ENCODE results near the gene YPEL1. TPM values are rescaled to one million over a fixed set of nuclear protein-coding genes. Genes with fewer than 3 reads are reported as not detected.

The YPEL1 gene
- total and polyA plus RNA-seq, 2 of the 8 experiments (the other 6 are each of a cell fraction or from before 2014, with no cell fraction given), result 6.0 to 6.7 TPM

GRCh38 chr22:21730535-21731308 lies 4.9 kb downstream of the YPEL1 start:
- no peaks in the 10 kb centered on the region for H3K9me3 ChIP-seq (ENCODE audit: insufficient read depth in 2 of 2, low read depth in 1 of 2, low read length in 1 of 2)
- no peak overlapping the region for H4K8ac ChIP-seq (ENCODE audit: extremely low read depth, insufficient read depth, low read length)
- H4K91ac ChIP-seq (replicated peaks; ENCODE audit: insufficient read length, low read length), result no peak overlapping the region
- no peak overlapping the region for H3K4ac ChIP-seq (replicated peaks; ENCODE audit: insufficient read length, low read depth, low read length)
- H3K23ac ChIP-seq (ENCODE audit: insufficient read length), result no peak overlapping the region
- ChIA-PET POLR2A (ENCODE audit: partially characterized antibody) (interaction anchor here (0.7 to 0.9 kb wide), 2 partner anchors 10 to 207 kb away, joined by 3 read pairs; no protein-coding TSS in a partner anchor), CTCF (ENCODE audit: partially characterized antibody) (interaction anchor here (0.6 to 5.8 kb wide), 3 partner anchors 14 to 1370 kb away, joined by 3 to 45 read pairs (median 5); no protein-coding TSS in a partner anchor)
- DNase-seq (ENCODE audit: low read depth in 1 of 2, low spot score in 2 of 2), result no peak
- FAIRE-seq, result no peak
- H3K18ac ChIP-seq (ENCODE audit: extremely low read depth, low read length), result no peak overlapping the region
- H3K79me1 ChIP-seq (ENCODE audit: low read depth, low read length), result no peaks in the 10 kb centered on the region
- H3K9ac ChIP-seq (replicated peaks in 1 of 4; ENCODE audit: extremely low read depth in 1 of 4, low read depth in 3 of 4, low read length in 3 of 4), result no peak overlapping the region
- H4K20me1 ChIP-seq (replicated peaks in 1 of 2; ENCODE audit: control insufficient read depth in 1 of 2, insufficient read depth in 2 of 2, low read length in 2 of 2), result peaks cover 10 to 13% of the 10 kb centered on the region in 2 experiments
- no peak overlapping the region for H2BK12ac ChIP-seq (ENCODE audit: low read depth, low read length)
- no peak overlapping the region for H3K14ac ChIP-seq (ENCODE audit: insufficient read length)
- no peak overlapping the region for H2BK5ac ChIP-seq (ENCODE audit: low read depth, low read length)
- no peak overlapping the region for H2BK15ac ChIP-seq (ENCODE audit: low read length)
- WGBS, 2 experiments (ENCODE audit: extremely low coverage in 1 of 2, insufficient coverage in 1 of 2, insufficient read length in 1 of 2, insufficient replicate concordance in 2 of 2, low coverage in 1 of 2, low lambda C conversion rate in 2 of 2, missing lambda C conversion rate in 1 of 2), result 93% methylated on average over 9 of the region's 9 CpGs; no CpG with 5 or more reads in 1 of the 2 experiments
- no peak overlapping the region for H2BK120ac ChIP-seq (replicated peaks; ENCODE audit: low read depth, low read length)
- H2AFZ ChIP-seq (ENCODE audit: low read length), result no peak overlapping the region
- H3K27me3 ChIP-seq (replicated peaks in 1 of 4; ENCODE audit: control insufficient read depth in 3 of 4, extremely low read depth in 1 of 4, insufficient read depth in 3 of 4, low read length in 3 of 4), result no peaks in the 10 kb centered on the region
- no peak overlapping the region for H2BK20ac ChIP-seq (ENCODE audit: low read length)
- no peaks in the 10 kb centered on the region for H3K36me3 ChIP-seq (ENCODE audit: control insufficient read depth in 2 of 4, insufficient read depth in 4 of 4, low read length in 3 of 4)
- H3K4me2 ChIP-seq (ENCODE audit: insufficient read depth in 1 of 2, low read depth in 2 of 2, low read length in 2 of 2), result no peak overlapping the region
- H3K4me3 ChIP-seq (ENCODE audit: extremely low read depth in 1 of 4, insufficient read depth in 2 of 4, low read depth in 3 of 4, low read length in 4 of 4), result no peak overlapping the region
- TF ChIP-seq POU5F1 (IDR thresholded peaks at IDR 0.05; ENCODE audit: low read depth, low read length), result no peak
- TF ChIP-seq EGR1 (IDR thresholded peaks at IDR 0.05; ENCODE audit: borderline replicate concordance, low read depth, low read length), result no peak
- no peak for TF ChIP-seq TAF7 (optimal IDR thresholded peaks at IDR 0.05; ENCODE audit: borderline replicate concordance, low read depth, low read length)
- TF ChIP-seq BCL11A (IDR thresholded peaks at IDR 0.05; ENCODE audit: low read depth in 2 of 2, low read length in 2 of 2), result no peak
- no peak for TF ChIP-seq SRF (IDR thresholded peaks at IDR 0.05; ENCODE audit: low read depth, low read length)
- no peak for TF ChIP-seq CBX8 (IDR thresholded peaks at IDR 0.05; ENCODE audit: borderline replicate concordance, low read depth, low read length)
- H3K79me2 ChIP-seq (ENCODE audit: control insufficient read depth in 1 of 2, insufficient read depth in 2 of 2, low read length in 2 of 2), result no peaks in the 10 kb centered on the region
- no peak overlapping the region for H3K56ac ChIP-seq (replicated peaks; ENCODE audit: insufficient read length, low read depth, low read length)
- no peak overlapping the region for H4K5ac ChIP-seq (ENCODE audit: insufficient read length, low read depth, low read length)
- H2AK5ac ChIP-seq (ENCODE audit: low read depth, low read length), result no peak overlapping the region
- 0 out of 2 replicates have a peak, but pooled peaks cover 3% of the 10 kb centered on the region for H3K23me2 ChIP-seq (ENCODE audit: low read depth, low read length)
- peaks cover 3 to 7% (median 5%) of the 10 kb centered on the region in 4 experiments; a peak in 6 of 7 replicates for H3K4me1 ChIP-seq (replicated peaks in 1 of 4; ENCODE audit: control insufficient read depth in 3 of 4, insufficient read depth in 4 of 4, low read length in 3 of 4)
- H3K27ac ChIP-seq (ENCODE audit: low read depth, low read length), result no peak overlapping the region

All from H1 (cell line).